HEK293 (cell line): ENCODE data around the gene ZFPL1.

Experiments used
- CTCF ChIA-PET: fragments of 350-600 bp; formaldehyde crosslinking; extraction: SDS; loops from one replicate; lab custom pipeline; 2021; ENCODE audit warnings: antibody characterized with exemption; lab: Yijun Ruan, JAX
- POLR2A ChIA-PET: fragments of 300-600 bp; formaldehyde crosslinking; extraction: SDS; loops from one replicate; lab custom pipeline; 2020; ENCODE audit warnings: antibody characterized with exemption, inconsistent platforms; lab: Yijun Ruan, JAX
- H3K27ac ChIP-seq: fragments of 200-500 bp; sonication (Bioruptor generic); 2 replicates; pipeline ENCODE4 v1.5.1; 2014; ENCODE audit warnings: low read depth, low read length, control low read depth, inconsistent platforms; ENCODE audit errors: extremely low read depth
- H3K36me3 ChIP-seq, 2 experiments: fragments of 200-500 bp in 1 of 2; sonication (Bioruptor generic) in 1 of 2; 1 replicate in 1 of 2; 2 replicates in 1 of 2; pipeline ENCODE4 v1.5.1; 2014 to 2017; ENCODE audit warnings: inconsistent platforms in 2 of 2, low read length in 2 of 2; ENCODE audit not compliant: control insufficient read depth in 2 of 2, insufficient read depth in 1 of 2
- H3K4me1 ChIP-seq: fragments of 200-500 bp; sonication (Bioruptor generic); 2 replicates; pipeline ENCODE4 v1.5.1; 2014; ENCODE audit warnings: mild to moderate bottlenecking, low read length, inconsistent platforms; ENCODE audit not compliant: control insufficient read depth, insufficient read depth
- H3K4me3 ChIP-seq: 2 replicates; pipeline ENCODE4 v1.5.1; 2011; ENCODE audit warnings: low read depth, mild to moderate bottlenecking, control low read depth, low read length, moderate library complexity
- H3K9me3 ChIP-seq: fragments of 200-500 bp; sonication (Bioruptor generic); 2 replicates; pipeline ENCODE4 v1.5.1; 2014; ENCODE audit warnings: low read depth, low read length, inconsistent platforms; ENCODE audit not compliant: control insufficient read depth, insufficient read depth
- SCRT1 ChIP-seq: fragments of 450-650 bp; formaldehyde crosslinking; IDR thresholded peaks from 2 replicates; pipeline ENCODE4 v1.5.1; 2016; ENCODE audit warnings: missing biosample characterization, missing genetic modification characterization, borderline replicate concordance
- SCRT2 ChIP-seq: fragments of 450-650 bp; formaldehyde crosslinking; IDR thresholded peaks from 2 replicates; pipeline ENCODE4 v1.5.1; 2016; ENCODE audit warnings: missing biosample characterization, missing genetic modification characterization
- SP7 ChIP-seq: fragments of 450-650 bp; formaldehyde crosslinking; IDR thresholded peaks from 2 replicates; pipeline ENCODE4 v1.5.1; 2016; ENCODE audit warnings: missing biosample characterization, missing genetic modification characterization
- TRIM28 ChIP-seq: IDR thresholded peaks from 2 replicates; pipeline ENCODE4 v1.6.1; 2011; ENCODE audit warnings: low read length, control low read depth, borderline replicate concordance
- ZNF146 ChIP-seq: fragments of 450-650 bp; formaldehyde crosslinking; IDR thresholded peaks from 2 replicates; pipeline ENCODE4 v1.5.1; 2016; ENCODE audit warnings: missing biosample characterization, missing genetic modification characterization
- ZNF24 ChIP-seq: fragments of 450-650 bp; formaldehyde crosslinking; IDR thresholded peaks from 2 replicates; pipeline ENCODE4 v1.5.1; 2016; ENCODE audit warnings: missing biosample characterization, missing genetic modification characterization
- ZNF311 ChIP-seq: fragments of 450-650 bp; formaldehyde crosslinking; IDR thresholded peaks from 2 replicates; pipeline ENCODE4 v1.5.1; 2017; ENCODE audit warnings: missing biosample characterization, missing genetic modification characterization, borderline replicate concordance
- ZNF423 ChIP-seq: fragments of 450-650 bp; formaldehyde crosslinking; IDR thresholded peaks from 2 replicates; pipeline ENCODE4 v1.5.1; 2016; ENCODE audit warnings: missing biosample characterization, missing genetic modification characterization
- ZNF558 ChIP-seq: fragments of 450-650 bp; formaldehyde crosslinking; IDR thresholded peaks from 2 replicates; pipeline ENCODE4 v1.5.1; 2016; ENCODE audit warnings: missing biosample characterization, missing genetic modification characterization
- ZNF585B ChIP-seq: fragments of 450-650 bp; formaldehyde crosslinking; IDR thresholded peaks from 2 replicates; pipeline ENCODE4 v1.5.1; 2016; ENCODE audit warnings: missing biosample characterization, missing genetic modification characterization
- ZNF600 ChIP-seq: fragments of 450-650 bp; formaldehyde crosslinking; IDR thresholded peaks from 2 replicates; pipeline ENCODE4 v1.5.1; 2016; ENCODE audit warnings: missing biosample characterization, missing genetic modification characterization
- ZNF654 ChIP-seq: fragments of 450-650 bp; formaldehyde crosslinking; IDR thresholded peaks from 2 replicates; pipeline ENCODE4 v1.5.1; 2016; ENCODE audit warnings: low read depth, missing biosample characterization, missing genetic modification characterization
- ZNF701 ChIP-seq: fragments of 450-650 bp; formaldehyde crosslinking; IDR thresholded peaks from 2 replicates; pipeline ENCODE4 v1.5.1; 2016; ENCODE audit warnings: missing biosample characterization, missing genetic modification characterization
- TF ChIP-seq, protein P1 (sequence below): fragments of 450-650 bp; formaldehyde crosslinking; IDR thresholded peaks from 2 replicates; pipeline ENCODE4 v1.5.1; 2017; ENCODE audit warnings: missing biosample characterization, missing genetic modification characterization

ZFPL1 gene

DNA sequence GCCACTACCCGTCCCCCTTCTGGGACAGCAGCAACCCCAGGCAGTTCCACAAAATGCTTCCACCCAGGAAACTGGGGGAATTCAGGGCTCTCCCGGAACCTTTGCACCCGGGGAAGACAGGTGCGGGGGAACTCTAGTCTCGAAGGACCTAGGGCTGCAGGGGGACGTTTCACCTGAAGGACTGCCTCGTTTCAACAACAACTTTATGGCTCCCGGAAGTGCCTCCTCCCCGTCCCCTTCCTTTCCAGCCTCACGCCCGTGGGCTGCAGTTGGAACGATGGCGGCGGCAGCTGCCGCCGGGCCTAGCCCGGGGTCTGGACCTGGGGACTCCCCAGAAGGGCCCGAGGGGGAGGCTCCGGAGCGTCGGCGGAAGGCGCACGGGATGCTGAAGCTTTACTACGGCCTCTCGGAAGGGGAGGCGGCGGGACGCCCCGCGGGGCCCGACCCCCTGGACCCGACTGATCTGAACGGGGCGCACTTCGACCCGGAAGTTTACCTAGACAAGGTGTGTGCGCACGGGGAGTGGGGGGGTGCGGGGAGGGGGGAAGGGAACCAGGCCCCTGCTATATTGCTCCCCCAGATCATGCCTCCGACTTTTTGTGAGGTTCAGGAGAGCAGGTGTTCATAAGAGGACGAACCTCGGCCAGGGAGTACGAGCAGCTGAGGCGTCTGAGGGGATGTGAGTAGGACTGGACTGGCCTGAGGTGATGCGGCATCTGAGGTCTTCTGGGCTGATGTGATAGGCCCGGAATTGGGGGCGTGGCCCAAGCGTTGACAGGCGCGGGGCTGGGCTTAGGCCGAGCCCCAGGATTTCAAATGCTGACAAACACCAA, 12.2 kb downstream of the ZFPL1 start, which contains the start of gene VPS51 (continued):
- peak; percentile 39; the same call in 1 of the 2 replicates for TF ChIP-seq TRIM28
- peak; percentile 43; the same call in 1 of the 2 replicates for TF ChIP-seq ZNF600 (tag by site-specific recombination)
- TF ChIP-seq SP7 (tag by site-specific recombination), result peak; percentile 89
- peak; percentile 90 for TF ChIP-seq ZNF24
- TF ChIP-seq ZNF311 (tag by site-specific recombination), result no peak
- peak; percentile 70; the same call in 1 of the 2 replicates for TF ChIP-seq ZNF558 (tag by site-specific recombination)
- TF ChIP-seq ZNF654 (tag by site-specific recombination), result peak; percentile 14; the same call in 1 of the 2 replicates

GRCh38 chr11:65096926-65097325, 12.9 kb downstream of the ZFPL1 start:
- Histone ChIP-seq H3K4me3 (peak overlapping the region; percentile 61), H3K36me3 (peaks cover 0 to 8% of the 10 kb centered on the region in 2 experiments; a peak in 2 of 3 replicates), H3K27ac (no peak overlapping the region), H3K9me3 (no peaks in the 10 kb centered on the region), H3K4me1 (peaks cover 7% of the 10 kb centered on the region)
- 0 out of 2 replicates have a peak, but pooled peaks have one; percentile 55 for TF ChIP-seq SCRT2
- no peak for TF ChIP-seq ZNF701
- TF ChIP-seq ZNF585B (tag by site-specific recombination), result no peak
- peak; percentile 73; the same call in 1 of the 2 replicates for TF ChIP-seq SCRT1 (tag by site-specific recombination)
- POLR2A ChIA-PET, result interaction anchor here (1.2 to 2.6 kb wide), 10 partner anchors 11 to 318 kb away, joined by 4 to 24 read pairs (median 6); partner anchors contain the start of genes ARL2, CDCA5, FAU and MRPL49
- CTCF ChIA-PET, result interaction anchor here (0.5 to 8.8 kb wide), 5 partner anchors 15 to 218 kb away, joined by 3 to 110 read pairs (median 3); partner anchors contain the start of genes ARL2 and TM7SF2

DNA sequence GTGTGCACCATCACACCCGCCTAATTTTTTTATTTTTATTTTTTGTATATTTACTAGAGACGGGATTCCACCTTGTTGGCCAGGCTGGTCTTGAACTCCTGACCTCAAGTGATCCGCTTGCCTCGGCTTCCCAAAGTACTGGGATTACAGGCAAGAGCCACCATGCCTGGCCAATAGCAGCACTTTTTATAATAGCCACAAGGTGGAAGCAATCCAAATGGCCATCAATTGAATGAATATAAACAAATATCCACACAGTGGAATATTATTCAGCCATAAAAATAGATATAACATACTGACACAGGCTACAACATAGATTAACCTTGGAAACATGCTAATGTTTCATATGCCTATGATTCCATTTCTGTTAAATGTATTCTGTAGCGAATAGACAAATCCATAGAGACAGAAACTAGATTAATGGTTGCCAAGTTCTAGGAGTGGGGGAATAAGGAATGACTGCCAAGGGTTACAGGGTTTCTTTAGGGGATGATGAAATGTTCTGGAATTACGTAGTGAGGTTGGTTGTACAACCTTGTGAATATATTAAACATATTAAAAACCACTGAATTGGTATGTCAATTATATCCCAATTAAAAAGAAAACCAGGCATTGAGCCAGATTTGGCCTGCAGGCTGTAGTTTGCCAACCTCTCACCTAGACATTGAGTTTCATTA, 16.8 kb downstream of the ZFPL1 start:
- H3K27ac ChIP-seq, result no peak overlapping the region
- H3K4me3 ChIP-seq, result no peak overlapping the region
- no peaks in the 10 kb centered on the region for H3K9me3 ChIP-seq
- ChIA-PET POLR2A (interaction anchor here (1.2 to 4.1 kb wide), 3 partner anchors 11 to 18 kb away, joined by 3 to 12 read pairs (median 3); partner anchors contain the start of genes CDCA5, TM7SF2 and ZFPL1), CTCF (interaction anchor here (8.8 kb wide), 1 partner anchor 11 kb away, joined by 110 read pairs; the partner anchor contains the start of gene TM7SF2)
- peaks cover 0 to 14% of the 10 kb centered on the region in 2 experiments; a peak in 2 of 3 replicates for H3K36me3 ChIP-seq
- TF ChIP-seq, protein P1, sequence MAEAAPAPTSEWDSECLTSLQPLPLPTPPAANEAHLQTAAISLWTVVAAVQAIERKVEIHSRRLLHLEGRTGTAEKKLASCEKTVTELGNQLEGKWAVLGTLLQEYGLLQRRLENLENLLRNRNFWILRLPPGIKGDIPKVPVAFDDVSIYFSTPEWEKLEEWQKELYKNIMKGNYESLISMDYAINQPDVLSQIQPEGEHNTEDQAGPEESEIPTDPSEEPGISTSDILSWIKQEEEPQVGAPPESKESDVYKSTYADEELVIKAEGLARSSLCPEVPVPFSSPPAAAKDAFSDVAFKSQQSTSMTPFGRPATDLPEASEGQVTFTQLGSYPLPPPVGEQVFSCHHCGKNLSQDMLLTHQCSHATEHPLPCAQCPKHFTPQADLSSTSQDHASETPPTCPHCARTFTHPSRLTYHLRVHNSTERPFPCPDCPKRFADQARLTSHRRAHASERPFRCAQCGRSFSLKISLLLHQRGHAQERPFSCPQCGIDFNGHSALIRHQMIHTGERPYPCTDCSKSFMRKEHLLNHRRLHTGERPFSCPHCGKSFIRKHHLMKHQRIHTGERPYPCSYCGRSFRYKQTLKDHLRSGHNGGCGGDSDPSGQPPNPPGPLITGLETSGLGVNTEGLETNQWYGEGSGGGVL (tag by site-specific recombination), result 0 out of 2 replicates have a peak, but pooled peaks have one; percentile 19
- TF ChIP-seq SCRT2, result no peak
- TF ChIP-seq ZNF146 (tag by site-specific recombination), result peak; percentile 59
- TF ChIP-seq ZNF423 (tag by site-specific recombination), result no peak
- H3K4me1 ChIP-seq, result peaks cover 23% of the 10 kb centered on the region
